DOHH2 (cell line): Measurements from ENCODE around the gene CD72.

Experiments used
- EZH2phosphoT487 ChIP-seq: fragments of 200-600 bp; sonication (generic); IDR thresholded peaks from 2 replicates; pipeline ENCODE4 v1.6.1; 2017; ENCODE audit warnings: borderline replicate concordance, mild to moderate bottlenecking, antibody characterized with exemption, low read length, moderate library complexity, mixed read lengths
- TF ChIP-seq, protein P1 (sequence below): fragments of 200-600 bp; sonication (generic); IDR thresholded peaks from one replicate; pipeline ENCODE4 v1.5.1; 2014; ENCODE audit warnings: antibody characterized with exemption, mild to moderate bottlenecking, low read depth, low read length; ENCODE audit not compliant: poor library complexity, severe bottlenecking

DNA sequence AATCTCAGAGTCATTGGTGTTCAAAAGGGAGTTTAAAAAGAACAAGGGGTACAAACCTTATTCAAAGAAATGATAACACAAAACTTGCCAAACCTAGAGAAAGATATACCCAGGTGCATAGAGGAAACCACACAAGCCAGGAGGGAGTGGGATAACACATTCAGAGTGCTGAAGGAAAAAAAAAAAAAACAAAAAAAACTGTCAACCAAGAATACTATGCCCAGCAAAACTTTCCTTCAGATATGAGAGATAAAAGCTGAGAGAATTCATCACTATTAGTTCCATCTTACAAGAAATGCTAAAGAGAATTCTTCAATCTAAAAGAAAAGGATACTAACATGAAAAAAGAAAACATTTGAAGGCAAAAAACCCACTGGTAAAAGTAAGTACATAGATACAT is 24.6 kb downstream of the CD72 start:
- TF ChIP-seq, protein P1, sequence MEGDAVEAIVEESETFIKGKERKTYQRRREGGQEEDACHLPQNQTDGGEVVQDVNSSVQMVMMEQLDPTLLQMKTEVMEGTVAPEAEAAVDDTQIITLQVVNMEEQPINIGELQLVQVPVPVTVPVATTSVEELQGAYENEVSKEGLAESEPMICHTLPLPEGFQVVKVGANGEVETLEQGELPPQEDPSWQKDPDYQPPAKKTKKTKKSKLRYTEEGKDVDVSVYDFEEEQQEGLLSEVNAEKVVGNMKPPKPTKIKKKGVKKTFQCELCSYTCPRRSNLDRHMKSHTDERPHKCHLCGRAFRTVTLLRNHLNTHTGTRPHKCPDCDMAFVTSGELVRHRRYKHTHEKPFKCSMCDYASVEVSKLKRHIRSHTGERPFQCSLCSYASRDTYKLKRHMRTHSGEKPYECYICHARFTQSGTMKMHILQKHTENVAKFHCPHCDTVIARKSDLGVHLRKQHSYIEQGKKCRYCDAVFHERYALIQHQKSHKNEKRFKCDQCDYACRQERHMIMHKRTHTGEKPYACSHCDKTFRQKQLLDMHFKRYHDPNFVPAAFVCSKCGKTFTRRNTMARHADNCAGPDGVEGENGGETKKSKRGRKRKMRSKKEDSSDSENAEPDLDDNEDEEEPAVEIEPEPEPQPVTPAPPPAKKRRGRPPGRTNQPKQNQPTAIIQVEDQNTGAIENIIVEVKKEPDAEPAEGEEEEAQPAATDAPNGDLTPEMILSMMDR: no peak
- no peak for TF ChIP-seq EZH2phosphoT487
